AG20443 (cell line): ENCODE measurements around the gene PIP5KL1.

ENCODE experiments used
- DNase-seq: peaks from one replicate; pipeline ENCODE4 v3.0.0; 2012; ENCODE audit warnings: low spot score, mixed read lengths

PIP5KL1 gene

GRCh38 chr9:127913682-127914081, 16.9 kb downstream of the PIP5KL1 start:
- DNase-seq: no peak

GRCh38 chr9:127912882-127913281, 17.7 kb downstream of the PIP5KL1 start:
- no peak for DNase-seq

DNA sequence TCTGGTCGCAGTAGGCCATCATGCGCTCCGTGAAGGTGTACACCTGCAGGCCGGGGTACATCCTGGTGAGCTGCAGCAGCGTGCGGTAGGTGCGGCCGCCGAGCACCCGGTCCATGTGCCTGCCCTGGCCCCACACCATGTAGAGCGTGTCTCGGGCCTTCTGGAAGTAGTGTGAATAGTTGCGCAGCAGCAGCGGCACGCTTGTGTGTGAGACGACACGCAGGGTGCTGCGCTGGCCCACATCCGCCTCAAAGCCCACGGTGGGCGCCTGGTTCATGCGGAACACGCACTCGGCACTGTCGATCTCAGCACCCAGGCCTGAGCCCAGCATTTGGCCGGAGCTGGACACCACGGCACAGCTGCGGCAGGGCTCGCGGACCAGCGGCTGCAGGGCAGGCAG, 18.3 kb downstream of the PIP5KL1 start:
- DNase-seq: no peak

GRCh38 chr9:127910613-127911205, 19.9 kb downstream of the PIP5KL1 start:
- DNase-seq: peak; percentile 61

DNA sequence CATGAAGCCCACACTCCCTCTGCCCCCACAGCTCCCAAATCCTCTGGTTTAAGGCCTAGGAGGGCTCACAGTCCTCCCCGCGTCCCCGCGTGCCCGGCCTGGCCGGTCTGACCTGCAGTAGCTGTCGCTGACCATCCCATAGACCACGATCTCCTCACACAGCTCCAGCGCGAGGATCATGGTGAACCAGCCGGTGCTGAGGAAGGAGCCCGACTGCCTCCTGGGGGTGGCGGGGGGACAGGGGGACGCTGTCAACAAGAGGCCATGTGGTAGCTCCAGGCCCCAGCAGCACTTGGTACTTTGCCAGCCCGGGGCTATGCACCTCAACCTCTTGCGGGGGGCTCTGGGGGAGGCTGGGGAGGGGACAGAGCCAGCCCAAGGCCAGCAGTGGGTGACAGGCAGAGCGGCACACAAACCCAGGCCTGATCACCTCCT, 20.7 kb downstream of the PIP5KL1 start:
- no peak for DNase-seq

GRCh38 chr9:127908660-127908926, 22.0 kb downstream of the PIP5KL1 start:
- no peak for DNase-seq

GRCh38 chr9:127907867-127908659, 22.5 kb downstream of the PIP5KL1 start:
- DNase-seq: no peak

- no peak for DNase-seq
These were observed 24.8 kb downstream of the PIP5KL1 start for GRCh38 chr9:127905788-127906191.

DNA sequence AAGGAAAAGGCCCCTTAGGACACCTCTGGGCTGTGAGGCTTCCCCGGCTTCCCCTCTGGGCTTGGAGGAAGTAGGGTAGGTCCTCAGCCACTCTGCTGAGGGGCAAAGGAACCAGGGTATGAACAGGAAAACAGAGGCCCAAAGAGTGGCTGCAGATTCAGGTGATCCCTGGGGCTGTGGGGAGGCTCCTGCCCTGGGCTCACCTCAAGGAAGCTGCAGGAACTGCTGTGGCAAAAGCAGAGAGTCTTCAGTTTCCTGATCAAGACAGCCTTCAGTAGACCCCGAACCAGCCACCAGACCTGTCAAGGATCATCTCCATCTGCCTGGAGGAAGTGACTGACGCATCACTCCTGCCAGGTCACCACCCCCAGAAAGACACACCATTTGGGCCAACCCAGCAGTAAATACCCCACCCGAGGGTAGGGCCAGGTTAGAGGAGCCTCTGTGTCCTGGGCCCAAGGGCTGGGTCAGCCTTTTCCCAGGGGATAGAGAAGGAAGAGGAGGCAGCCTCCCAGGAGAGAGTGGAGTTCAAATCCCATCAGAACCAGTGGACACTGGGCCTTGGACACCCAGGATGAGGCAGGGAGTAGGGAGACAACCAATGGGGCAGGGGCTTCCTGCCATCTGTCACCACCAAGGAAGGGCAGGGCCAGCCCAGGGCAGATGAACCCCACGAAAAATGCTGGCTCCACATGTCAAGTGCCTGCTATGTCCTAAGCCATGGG, 25.4 kb downstream of the PIP5KL1 start:
- DNase-seq: no peak

DNA sequence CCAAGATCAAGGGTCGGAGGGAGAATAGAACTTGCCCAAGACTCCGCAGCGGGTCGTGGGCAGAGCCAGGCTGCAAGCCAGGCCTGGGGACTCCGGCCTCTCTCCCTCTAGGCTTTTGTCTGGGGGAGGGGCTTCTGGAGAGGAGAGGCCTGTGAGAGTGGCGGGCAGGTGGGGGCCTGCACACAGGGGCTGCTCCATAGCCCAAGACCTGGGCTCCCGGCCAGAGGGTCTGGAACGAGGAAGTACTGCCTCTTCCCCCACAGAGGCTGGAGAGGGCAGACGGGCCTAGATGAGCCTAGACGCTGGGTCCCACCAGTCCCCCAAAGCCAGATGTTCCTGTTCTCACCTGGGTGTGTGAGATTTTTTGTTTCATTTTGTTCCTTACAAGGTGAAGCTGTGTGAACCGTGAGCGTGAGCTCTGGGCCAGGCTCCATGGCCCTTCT, 26.0 kb downstream of the PIP5KL1 start:
- no peak for DNase-seq

DNA sequence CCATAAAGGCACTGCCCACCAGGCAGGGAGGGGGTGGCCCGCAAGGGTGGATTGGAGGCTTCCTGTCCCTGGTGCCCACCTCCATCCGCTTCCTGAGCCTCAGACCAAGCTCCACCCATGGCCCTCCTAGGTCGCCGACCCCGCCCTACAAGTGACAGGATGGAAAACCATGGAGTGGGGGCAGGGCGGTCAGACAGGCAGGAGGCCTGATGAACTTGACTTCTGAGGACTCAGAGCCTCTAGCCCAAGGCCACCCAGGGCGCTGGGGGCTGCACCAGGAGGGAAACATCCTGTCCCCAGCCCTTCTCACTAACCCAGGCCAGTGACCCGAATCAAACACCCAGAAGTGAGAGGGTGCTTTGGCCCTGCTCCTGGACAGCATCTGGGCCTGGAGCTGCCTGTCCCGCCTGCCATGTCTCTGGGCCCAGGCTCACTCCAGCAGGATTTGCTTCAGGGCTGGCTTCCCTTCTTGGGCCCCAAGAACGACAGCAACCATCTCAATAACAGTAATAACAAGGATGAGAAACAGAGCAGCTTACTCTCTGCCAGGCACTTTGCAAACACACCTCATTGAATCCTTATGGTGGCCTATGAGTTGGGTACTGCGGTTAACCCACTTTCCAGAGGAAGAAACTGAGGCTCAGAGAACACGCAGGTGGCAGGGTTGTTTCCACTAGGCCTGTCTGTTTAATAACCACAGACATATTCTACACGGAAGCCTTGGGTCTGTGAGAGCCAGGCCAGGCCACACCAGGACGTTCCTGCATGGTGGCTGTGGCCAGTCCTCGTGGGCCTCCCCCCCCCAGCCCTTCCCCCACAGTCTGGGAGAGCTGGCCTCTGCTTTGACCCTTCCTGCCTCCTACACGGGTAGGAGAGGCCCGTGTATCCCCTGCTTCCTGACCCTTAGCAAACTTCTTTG, 26.8 kb downstream of the PIP5KL1 start:
- DNase-seq: peak; percentile 36

DNA sequence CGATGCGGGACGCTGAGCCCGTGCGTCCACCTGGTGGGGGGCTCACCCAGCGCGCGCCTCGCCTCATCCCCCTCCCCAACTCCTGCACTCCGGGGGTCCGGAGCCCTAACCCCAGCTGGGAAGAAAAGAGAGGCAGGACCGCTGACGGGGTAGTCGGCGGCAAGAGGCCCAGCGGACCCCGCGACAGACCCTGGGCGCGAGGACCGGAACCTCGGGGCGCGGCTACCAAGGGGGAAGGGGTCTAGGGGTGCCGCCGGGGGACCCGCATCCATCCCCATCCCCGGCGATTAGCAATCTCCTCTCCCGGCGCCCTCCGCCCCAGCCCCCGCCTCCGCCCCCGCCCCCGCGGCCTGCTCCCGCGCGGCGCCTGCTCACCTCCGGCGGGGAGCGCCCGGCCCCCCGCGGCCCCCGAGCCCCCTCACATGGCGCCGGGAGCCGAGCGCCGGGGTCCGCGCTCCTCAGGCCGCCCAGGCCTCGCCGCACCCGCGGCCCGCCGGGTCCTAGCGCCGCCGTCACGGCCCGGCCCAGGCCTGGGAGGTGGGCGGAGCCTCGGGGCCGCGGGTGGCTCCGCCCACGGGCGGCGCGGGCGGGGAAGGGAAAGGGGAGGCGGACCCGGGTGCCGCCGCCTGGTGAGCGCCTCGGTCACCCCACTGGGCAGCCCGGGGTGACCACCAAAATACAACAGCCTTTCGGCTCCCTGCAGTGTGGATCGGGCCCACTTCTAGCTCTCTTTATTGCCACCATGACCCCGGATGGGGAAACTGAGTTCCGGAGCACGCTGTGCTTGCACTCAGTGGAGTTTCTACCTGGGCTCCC, 31.2 kb downstream of the PIP5KL1 start, which contains the start of gene ST6GALNAC6:
Gene ST6GALNAC6, minus strand, starts transcription at position 476 of the 816 bp plus-strand sequence. CDS start 1,622 bp downstream, outside the sequence.
- DNase-seq: peak; percentile 95

- DNase-seq: peak; percentile 82
These were observed 32.0 kb downstream of the PIP5KL1 start for GRCh38 chr9:127898433-127899127.

DNA sequence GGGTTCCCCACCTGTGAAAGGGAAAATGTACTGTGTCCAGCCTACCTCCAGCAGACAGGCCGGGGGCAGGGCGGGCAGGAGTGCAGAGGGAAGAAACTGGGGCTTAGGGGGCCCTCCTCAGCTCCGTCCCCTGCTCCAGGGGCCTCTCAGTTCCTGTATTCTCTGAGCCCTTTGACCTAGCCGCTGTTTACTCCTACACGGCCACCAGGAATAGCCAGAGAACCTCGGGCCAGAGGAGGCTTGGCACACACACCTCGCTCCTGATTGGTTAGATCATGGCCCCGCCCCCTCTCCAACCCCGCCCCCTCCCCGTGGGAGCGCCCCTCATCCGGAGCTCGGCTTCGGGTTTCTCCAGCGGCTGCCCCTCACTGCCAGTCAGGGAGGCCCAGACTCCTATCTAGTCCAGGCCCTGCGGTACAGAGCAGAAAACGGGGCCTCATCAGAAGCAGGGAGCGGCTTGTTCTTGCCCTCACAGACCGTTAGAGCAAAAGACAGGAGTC, 33.3 kb downstream of the PIP5KL1 start:
- DNase-seq: peak; percentile 91

GRCh38 chr9:127896395-127897192, 34.0 kb downstream of the PIP5KL1 start:
- no peak for DNase-seq

DNA sequence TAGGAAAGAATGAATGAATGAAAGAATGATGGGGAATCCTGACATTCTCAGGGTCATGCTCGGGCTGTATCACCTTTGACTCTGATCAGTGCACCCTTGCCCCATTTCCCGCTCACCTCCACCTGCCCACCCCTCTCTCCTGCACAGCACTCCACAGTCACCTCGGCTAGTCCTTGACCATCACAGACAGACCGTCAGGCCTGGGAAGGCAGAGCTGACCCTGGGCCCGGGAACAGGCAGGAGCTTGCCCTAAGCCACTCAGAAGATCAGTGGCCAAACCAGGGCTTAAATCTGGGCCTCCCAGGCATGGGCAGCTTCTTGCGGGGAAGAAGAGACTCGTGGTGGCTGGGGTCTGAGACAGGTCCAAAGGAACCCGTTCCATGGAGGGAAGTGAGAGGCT, 34.8 kb downstream of the PIP5KL1 start:
- no peak for DNase-seq

DNA sequence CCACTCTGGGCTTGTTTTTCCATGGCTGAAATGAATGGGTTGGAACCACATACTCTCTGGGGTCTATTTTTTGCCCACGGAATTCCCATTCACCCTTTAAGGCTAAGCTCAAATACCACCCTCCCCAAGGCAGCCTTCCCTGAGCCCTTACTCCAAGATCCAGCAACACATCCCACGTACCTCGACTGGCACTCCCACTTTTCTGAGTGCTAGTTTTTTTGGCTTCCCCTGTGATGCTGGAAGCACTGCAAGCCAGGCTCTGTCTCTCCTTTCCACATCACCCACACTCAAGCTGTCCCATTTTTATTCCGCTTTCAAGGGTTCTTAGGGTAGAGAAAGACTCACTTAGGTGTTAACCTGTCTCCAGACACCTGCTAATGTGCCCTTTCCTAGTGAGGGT, 37.2 kb downstream of the PIP5KL1 start:
- DNase-seq: no peak

DNA sequence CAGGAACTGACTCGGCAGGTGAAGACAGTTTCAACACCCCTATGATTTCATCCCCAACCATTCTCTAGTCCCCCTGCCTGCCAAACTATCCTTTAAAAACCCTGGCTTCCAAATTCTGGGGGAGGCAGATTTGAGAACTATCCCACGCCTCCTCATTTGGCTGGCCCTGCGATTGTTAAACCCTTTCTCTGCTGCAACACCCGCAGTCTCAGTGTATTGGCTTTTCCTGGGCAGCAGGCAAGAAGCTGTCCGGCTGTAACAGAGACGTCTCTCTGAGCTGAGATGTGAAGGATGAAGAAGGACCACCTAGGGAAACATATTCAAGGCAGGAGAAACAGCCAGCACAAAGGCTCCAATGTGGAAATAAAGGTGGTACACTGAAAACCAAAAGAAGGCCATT, 37.7 kb downstream of the PIP5KL1 start:
- no peak for DNase-seq

- no peak for DNase-seq
These were observed 40.5 kb downstream of the PIP5KL1 start for GRCh38 chr9:127890053-127890452.
